Measurements from ENCODE around the gene STEAP3.

STEAP3 gene

DNA sequence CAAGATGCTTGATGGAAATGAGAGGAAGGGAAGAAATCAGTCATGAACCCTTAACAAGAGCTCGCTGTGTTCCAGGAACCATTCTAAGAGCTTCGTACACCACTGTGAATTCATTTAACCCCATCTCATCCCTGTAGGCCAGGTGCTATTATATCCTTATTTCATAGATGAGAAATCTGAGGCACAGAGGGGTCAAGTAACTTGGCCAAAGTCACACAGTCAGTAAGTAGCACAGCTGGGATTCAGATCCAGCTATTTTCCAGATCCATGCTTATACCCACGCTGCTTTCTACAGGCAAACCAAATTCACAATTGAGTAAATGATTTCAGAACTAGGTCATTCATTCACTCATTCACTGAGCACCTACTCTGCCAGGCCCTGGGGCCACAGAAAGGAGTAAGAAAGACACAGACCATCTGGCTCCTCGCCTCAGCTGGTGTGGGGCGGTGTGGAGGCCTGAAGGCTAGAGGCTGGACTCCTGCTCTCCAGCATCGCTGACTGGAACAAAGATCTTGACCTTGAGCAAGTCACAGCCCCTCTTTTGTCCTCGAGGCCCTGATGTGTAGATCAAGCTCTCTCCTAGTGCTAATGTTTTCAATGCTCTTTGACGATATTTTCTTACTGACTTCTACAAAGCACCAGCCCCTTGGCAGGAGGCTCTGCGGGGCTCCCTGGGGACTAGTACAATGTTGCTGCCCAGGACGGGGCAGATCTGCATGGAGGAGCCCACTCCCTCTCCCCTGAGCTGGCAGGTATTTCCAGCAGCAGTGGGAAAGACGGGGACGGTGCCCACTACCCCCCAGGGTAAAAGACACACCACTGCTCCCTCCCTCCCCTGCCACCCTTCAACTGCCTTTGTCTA, 26.5 kb downstream of the STEAP3 start:
- DNase-seq = no peak

DNA sequence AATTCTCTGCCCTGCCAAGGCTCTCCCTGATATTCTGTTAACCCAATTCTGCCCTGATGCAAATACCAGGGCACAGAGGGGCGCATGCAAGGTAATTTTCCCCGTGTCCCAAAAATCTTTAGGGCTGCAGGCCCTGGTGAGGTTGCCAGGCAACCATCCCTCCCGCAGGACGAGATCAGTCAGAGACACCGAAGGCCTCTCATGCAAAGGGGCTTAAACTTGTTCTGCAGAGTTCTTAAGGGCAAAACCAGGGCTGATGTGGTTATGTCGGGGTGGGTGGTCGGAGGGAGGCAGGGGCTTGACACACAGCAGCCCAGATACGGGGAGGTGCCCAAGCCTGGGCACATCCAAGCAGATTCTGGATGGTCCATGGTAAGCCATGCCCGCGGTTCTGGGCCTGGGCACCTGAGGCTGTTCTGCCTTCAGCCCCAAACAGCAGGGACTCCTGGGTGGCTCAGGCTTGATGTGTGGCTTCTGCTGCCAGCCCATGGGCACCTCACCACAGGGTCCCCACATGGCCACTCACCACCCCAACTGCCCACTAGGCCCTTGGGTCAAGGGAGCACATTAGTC, 27.2 kb downstream of the STEAP3 start:
- no peak for DNase-seq

DNA sequence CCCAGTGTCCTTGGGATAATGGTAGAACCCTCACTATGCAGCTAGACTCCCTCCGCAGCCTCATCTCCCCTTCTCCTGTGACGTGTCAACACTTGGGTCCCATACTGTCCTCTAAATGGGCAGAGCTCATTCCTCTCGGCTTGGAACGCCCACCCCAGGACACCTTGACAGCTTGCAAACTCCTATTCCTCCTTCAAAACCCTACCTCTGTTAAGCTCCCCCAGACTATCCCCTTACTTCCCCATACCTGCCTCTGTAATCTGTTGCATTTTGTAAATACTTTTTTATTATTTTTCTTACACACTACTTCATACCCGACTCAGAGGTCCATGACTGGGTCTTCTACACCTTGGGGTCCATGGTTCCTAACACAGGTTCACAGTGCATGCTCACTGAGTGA, 28.0 kb downstream of the STEAP3 start:
- no peak for DNase-seq

DNA sequence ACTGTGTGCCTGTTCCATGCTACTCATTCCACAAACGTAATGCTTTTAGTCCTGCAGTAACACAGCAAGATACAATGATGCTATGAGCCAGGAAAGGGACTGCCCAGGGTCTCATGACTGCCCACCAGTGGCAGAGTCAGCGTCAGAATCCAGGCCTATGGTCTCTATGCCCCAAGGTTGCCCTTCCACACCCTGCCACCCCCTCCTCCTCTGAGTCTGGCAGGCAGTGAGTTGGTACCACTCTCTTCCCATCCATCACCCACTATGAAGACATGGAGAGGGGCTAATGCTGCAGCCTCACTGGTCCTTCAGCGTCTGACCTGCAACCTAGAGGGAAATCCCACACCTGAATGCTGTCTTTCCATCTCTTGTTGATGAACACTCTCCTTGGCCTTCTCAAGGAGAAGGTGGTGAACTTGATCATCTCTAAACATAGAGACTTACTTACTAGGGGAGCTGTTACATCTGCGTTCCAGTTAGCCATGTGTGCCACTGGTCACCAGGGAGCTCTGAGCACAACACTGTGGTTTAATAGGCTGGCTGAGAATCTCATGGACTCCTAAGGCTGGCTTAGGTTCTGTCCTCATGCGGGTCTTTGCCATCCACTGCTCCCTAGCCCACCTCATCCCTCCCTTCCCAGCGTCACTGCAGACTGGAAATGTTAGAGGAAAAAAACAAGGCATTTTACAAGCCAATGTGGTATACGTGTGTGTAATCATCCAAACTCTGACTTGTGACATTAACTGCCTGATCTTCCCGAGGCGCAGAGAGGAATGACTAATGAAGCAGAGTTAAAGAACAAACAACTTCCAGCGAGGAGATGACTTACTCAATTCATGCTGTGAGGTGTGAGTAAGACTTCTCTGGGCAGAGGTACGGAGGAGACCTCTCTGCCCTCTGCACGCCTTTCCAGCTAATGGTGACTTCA, 28.8 kb downstream of the STEAP3 start:
- DNase-seq = no peak

DNA sequence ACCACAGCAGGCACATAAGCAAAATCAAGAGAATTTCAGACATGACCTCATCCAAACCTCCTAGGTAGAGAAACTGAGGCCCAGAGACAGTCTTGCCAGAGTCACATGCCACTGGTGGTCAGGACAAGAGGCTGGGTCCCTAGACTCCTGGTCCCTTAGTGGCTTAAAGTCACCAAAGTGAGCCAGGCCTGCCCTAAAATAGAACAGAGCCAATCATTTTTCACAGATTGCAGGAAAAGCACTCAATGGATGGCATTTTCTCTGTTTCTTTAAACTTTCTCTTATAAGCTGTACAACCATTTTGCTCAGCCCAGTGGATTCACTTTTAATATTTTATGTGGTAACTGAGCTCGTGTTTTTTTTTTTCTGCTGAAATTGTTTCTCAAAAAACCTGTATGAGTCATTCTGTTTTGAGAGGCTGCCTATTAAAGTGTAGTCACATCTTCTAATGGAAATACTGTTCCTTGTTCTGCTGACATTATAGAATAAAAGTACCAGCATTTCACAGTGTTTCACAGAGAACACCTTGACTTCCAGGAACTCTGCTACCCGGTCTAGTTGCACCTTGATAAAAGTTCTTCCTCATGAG, 29.6 kb downstream of the STEAP3 start:
- no peak for DNase-seq

DNA sequence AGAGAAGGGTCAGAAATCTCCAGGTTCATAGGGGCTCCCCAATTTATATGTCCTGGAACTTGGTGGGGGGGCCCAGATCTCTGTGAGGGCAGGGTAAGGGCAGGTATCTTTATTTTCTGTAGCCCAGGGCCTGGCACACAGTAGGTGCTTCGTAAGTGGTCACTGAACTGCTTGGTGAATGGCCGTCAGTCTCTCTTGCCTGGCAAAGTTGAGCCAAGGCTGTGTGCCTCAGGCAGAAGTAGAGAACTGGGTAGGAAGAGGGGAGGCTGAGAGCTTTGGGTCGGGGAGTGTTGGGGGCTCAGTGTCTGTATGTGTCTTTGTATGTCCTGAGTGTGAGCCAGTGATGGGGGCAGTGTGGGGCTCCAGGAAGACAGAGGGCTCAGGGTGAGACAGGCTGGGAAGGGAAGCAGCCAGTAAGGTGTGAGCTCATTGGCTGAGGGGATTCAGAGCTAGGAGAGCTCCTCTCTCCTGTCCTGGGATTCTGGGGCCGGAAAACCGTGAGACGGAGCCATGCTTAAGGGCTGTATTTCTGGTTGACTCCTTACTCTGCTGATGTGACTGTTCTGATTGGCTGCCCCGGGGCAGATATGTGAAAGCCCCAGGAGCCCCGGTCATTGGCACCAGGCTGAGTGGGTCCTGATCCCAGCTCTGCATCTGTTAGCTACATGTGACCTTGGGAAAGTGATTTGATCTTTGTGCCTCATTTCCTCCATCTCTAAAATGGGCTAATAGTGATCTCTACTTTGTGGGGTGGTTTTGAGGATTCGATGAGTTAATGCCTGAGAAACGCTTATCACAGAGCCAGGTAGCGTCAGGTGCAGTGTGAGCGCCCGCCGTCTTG, 30.3 kb downstream of the STEAP3 start:
- no peak for DNase-seq

DNA sequence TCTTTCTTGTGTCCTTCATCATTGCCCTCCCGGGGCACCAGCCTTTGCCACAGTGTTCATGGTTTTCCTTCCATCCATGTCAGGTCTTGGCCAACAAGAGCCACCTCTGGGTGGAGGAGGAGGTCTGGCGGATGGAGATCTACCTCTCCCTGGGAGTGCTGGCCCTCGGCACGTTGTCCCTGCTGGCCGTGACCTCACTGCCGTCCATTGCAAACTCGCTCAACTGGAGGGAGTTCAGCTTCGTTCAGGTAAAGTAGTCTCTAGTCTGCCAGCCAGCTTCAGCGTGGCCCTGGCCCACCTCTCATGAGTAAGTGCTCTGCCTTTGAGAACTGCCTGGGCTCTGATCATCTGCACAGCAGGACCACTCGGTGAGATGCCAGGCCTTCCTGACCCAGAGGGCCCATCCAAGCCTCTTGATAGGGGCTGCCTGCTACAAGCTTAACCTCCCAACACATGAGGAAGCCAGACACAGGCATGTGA, 31.0 kb downstream of the STEAP3 start:
- DNase-seq = no peak

DNA sequence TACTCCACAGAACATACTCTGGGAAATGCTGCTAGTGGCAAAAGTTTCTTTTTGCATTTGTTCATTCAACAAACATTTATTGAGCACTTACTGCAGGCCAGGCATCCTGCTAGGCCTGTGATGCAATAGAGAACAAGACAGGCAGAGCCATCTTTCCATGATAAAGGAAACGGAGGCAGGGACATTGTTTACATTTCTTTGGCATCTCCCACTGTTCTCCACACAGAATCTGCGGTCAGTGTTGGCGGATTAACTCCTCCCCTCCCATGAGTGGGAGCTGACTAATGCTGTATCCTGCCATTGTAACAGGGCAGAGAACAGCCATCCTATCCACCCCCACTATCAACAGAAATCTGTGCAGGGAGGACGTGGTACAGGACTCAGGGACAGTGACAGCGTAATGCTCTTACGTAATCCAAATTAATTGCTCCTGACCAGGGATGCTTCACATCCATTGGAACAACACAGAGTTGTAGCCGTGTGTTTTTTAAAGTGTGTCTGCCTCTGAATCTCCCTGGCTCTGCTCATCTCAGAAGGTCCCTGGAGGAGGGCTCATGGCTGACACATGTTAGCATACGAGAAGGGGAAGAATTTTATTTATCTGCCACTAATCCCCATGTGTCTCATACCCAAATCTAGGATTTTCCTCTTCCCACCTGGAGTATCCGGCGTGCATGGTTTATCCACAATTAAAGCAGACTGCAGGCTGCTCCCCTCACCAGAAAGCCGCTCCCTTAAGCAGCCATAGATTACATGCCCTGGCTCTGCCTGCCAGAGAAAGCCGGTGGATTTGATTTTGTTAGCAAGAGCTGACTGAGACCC, 32.3 kb downstream of the STEAP3 start:
- DNase-seq = no peak

DNA sequence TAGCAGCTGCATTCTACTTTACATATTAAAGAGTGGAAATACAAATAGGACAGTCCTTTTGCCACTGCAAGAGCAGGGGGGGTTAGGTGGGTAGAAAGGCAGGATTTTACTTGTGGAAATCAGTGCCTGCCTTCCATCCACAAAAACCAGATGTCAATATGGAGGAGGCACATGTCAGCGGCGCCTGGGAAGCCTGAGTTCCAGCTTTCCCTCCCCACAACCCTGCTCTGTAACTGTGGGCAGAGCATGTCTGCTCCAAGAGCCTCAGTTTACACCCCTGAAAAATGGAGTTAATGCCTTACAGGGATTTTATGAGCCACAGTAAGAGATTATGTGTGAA, 32.9 kb downstream of the STEAP3 start:
- no peak for DNase-seq

DNA sequence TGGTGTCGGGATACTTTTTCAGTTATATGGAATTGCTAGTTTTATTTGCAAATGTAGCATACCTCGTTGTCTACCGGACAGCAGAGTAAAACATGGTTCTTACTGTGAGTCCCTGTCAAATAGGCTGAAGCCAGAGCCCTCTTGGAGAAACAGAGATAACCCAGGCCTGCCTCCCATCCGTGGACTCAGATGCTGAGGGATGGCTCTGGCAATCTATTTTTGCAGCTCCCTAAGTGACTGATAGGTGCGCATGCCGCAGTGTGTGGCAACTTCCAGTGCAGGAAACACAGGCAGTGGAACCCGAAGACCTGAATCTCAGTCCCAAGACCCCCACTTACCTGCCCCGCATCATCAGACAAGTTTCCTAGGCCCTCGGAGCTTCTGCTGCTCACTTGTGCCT, 33.6 kb downstream of the STEAP3 start:
- no peak for DNase-seq

DNA sequence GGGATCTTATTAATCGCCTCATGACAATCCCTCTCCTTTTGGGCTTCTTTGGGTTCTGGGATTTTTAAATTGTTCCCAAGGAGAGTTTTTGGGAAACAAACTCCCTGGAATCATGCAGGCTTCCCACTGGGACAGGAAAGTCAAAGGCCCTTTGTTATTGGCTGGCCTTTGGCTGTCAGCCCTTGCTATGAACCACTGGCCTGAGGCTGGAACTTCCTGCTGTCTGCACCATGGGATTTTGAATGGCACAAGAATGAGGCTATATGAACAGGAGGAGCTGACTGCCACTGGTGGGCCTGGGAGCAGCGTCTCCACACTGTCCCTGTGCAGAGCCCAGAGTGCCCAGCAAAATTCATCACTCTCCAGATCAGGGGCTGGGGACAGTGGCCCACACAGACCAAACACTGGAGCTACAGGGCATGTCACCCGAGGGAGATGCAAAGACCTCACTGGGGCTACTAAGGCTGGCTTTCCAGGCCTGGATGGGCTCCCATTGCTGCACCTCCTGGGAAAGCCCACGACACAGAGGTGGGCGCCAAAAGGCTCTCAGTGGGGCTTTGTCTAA, 35.7 kb downstream of the STEAP3 start:
- DNase-seq = no peak

DNA sequence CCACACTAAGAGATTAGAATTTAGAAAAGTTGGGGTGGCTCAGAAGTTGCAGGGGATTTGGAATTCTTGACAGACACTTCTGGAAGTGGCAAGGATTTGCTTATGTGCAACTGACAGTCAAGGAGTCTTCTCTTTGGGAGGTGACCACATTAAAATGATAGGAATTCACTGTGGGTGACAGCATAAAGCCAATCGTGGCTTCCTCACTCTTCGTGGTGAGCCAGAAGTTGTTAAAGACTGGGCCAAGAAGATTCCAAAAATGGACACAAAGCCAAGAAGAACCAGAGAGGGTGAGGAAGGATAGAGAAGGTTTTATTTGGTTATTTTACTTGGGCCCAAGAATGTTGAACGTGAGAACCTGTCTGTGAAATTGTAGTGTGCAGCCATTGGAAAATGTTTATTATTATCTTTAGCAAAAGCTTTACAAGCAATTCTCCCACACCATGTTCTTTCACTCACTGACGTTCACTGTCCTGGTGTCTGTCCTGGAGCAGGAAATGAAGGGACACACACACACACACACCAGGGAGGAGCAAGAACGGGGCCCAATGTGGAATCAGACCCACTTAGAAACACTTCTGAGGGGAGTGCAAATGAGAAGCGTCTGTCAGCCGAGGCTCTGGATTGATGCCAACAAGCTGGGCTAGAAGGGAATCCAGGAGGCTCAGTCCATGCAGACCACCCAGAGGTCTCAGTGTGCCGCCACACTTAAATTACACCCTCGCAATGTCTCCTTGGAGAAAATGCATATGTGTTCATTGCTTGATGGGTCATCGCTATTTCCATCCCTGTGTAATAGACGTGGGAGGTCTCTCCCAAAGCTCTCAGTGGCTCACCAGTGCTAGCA, 37.2 kb downstream of the STEAP3 start:
- no peak for DNase-seq

DNA sequence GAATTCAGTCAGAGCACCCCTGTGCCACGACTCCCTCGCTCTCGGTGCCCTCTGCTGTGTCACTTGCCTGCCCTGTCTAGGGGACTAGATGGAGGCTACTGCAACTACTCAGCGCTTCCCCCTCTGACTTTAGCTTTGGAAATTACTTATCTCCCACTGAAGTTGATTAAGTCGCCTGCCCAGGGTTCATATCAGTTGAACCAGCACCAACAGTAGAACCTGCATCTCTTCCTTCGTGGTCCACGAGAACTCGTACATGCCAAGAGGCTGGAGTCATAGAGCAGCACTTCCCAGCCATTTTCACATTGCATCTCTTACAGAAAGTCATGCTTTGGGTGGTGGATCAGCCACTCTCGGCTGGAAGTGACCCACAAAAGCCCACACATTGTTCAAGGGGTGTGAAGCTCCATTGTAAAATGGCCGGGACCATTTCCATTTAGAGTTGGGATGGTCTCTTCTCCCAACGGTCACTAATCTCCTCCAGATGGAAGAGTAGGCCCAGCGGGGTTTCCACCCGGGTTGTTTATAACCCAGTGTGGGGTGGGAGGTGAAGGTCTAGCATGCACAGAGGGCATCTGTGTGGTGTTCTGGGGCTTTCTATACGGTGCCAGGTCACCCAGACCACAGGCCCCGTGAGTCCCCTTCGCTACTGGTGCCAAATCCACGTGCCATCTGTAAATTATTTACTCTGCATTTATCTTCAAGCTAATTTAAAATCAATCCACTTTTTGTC, 38.0 kb downstream of the STEAP3 start:
- no peak for DNase-seq

DNA sequence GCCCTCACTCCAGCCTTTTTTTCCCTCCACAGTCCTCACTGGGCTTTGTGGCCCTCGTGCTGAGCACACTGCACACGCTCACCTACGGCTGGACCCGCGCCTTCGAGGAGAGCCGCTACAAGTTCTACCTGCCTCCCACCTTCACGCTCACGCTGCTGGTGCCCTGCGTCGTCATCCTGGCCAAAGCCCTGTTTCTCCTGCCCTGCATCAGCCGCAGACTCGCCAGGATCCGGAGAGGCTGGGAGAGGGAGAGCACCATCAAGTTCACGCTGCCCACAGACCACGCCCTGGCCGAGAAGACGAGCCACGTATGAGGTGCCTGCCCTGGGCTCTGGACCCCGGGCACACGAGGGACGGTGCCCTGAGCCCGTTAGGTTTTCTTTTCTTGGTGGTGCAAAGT, 39.4 kb downstream of the STEAP3 start:
- DNase-seq = no peak

DNA sequence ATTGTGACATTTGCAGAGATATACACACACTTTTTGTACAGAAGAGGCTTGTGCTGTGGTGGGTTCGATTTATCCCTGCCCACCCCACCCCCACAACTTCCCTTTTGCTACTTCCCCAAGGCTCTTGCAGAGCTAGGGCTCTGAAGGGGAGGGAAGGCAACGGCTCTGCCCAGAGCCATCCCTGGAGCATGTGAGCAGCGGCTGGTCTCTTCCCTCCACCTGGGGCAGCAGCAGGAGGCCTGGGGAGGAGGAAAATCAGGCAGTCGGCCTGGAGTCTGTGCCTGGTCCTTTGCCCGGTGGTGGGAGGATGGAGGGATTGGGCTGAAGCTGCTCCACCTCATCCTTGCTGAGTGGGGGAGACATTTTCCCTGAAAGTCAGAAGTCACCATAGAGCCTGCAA, 40.0 kb downstream of the STEAP3 start:
- no peak for DNase-seq

DNA sequence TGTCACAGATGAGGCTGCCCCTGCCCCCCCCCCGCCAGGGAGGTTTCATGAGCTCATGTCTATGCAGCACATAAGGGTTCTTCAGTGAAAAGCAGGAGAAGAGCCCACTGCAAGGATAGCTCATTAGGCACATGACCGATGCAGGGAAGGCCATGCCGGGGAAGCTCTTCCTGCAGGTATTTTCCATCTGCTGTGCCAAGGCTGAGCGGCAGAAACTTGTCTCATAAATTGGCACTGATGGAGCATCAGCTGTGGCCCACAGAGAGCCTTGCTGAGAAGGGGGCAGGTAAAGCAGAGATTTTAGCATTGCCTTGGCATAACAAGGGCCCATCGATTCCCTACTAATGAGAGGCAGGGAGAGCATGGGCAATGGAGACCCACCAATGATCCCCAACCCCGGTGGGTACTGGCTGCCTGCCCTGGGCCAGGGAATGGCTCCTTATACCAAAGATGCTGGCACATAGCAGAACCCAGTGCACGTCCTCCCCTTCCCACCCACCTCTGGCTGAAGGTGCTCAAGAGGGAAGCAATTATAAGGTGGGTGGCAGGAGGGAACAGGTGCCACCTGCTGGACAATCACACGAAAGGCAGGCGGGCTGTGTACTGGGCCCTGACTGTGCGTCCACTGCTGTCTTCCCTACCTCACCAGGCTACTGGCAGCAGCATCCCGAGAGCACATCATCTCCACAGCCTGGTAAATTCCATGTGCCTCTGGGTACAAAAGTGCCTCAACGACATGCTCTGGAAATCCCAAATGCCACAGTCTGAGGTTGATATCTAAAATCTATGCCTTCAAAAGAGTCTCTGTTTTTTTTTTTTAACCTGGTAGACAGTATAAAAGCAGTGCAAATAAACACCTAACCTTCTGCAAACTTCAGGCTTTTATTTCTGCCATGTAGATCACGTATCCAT, 41.4 kb downstream of the STEAP3 start:
- DNase-seq = peak; percentile 1

DNA sequence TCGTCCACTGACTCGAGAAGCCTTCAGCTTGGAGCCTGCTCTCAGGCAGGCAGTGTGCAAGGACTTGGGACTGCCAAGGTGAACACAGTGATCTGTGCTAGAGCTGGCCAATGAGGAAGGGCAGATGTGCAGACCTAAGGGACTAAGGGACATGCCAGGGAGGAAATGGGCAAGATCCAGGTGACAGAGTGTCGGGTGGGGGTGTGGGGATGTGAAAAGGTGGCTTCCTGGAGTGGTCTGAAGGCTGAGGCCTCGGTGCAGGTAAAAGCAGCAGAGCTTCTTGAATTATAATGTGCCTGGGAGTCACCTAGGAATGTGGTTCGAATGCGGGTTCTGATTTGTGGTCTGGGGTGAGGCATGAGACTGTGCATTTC, 42.0 kb downstream of the STEAP3 start:
- no peak for DNase-seq

DNA sequence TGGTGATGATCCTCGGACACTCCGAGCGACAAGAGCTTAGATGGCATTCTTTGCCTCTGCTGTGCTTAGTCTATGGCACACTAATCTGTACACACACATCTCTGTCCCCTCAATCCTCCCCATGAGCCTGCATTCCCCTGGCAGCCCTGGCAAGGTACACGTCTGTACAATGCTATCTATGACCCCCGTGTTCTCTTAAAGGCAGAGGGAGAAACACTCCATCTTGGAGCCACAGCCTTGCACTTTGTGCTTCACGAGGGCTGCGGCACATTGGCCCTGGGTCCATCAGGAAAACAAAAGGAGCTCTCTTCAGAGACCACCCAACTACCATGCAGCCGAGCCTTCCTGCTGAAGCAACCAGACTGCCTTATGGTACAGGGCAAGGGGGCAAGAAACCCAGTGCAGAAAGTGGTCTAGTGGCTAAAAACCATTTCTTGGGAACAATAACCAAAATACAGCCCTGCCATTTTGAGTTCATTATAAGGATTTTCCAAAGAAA, 42.5 kb downstream of the STEAP3 start:
- no peak for DNase-seq

Data from NCI-H446 treated with DMSO at 0.1 percent for 48 hours (cell line).